HL-60/S4 treated with retinoic acid at 250 ng/mL for 4 days and 3 days (cell line): ENCODE data around the gene TEX9.

Source experiments
- in situ Hi-C: fragments of 300-500 bp; cut with MboI; formaldehyde crosslinking; loops from 2 replicates; pipeline ENCODE4 v1.7.0; 2022; ENCODE audit warnings: low sequenced_read_pairs

The TEX9 gene

GRCh38 chr15:56440214-56440770 lies 75.1 kb downstream of the TEX9 start:
- in situ Hi-C loops = no loop called here

GRCh38 chr15:56442354-56442753 lies 77.1 kb downstream of the TEX9 start:
- in situ Hi-C loops = no loop called here

GRCh38 chr15:56445746-56446145 lies 80.5 kb downstream of the TEX9 start:
- in situ Hi-C loops = no loop called here

- in situ Hi-C loops = no loop called here
These were observed 89.6 kb downstream of the TEX9 start for GRCh38 chr15:56454836-56455235.

- in situ Hi-C loops = no loop called here
These were observed 91.0 kb downstream of the TEX9 start for GRCh38 chr15:56456229-56456628.

GRCh38 chr15:56459096-56459495 lies 93.9 kb downstream of the TEX9 start:
- in situ Hi-C loops = no loop called here

- in situ Hi-C loops = no loop called here
These were observed 94.8 kb downstream of the TEX9 start for GRCh38 chr15:56460071-56460470.

GRCh38 chr15:56460947-56461346 lies 95.7 kb downstream of the TEX9 start:
- in situ Hi-C loops = no loop called here

GRCh38 chr15:56464893-56465520 lies 99.8 kb downstream of the TEX9 start, which contains the start of gene MNS1:
TSS of gene MNS1 (minus strand) at chr15:56465137. CDS start at chr15:56464972, 165 bp downstream.
- in situ Hi-C loops = no loop called here

- in situ Hi-C loops = no loop called here
These were observed 102.4 kb downstream of the TEX9 start for GRCh38 chr15:56467616-56468015.

- in situ Hi-C loops = no loop called here
These were observed 103.2 kb downstream of the TEX9 start for GRCh38 chr15:56468401-56468800.

GRCh38 chr15:56469483-56469882 lies 104.3 kb downstream of the TEX9 start:
- in situ Hi-C loops = no loop called here

GRCh38 chr15:56471440-56472069 lies 106.3 kb downstream of the TEX9 start:
- in situ Hi-C loops = no loop called here

GRCh38 chr15:56472278-56472677 lies 107.1 kb downstream of the TEX9 start:
- in situ Hi-C loops = no loop called here

- in situ Hi-C loops = no loop called here
These were observed 107.8 kb downstream of the TEX9 start for GRCh38 chr15:56473017-56473416.

- in situ Hi-C loops = loop anchor here (25.0 kb wide), 2 partner anchors 837 to 1062 kb away; no protein-coding TSS in a partner anchor
These were observed 110.1 kb downstream of the TEX9 start for GRCh38 chr15:56475351-56475750.
